Muscle layer of colon (tissue), 2 donors: Measurements from ENCODE around the gene MND1.

Experiments used
- H3K27ac ChIP-seq: one replicate; pipeline ENCODE4 v1.7.0; 2013; ENCODE audit warnings: low read depth, mild to moderate bottlenecking, low read length, moderate library complexity
- H3K27me3 ChIP-seq, 2 donors: one replicate each; pipeline ENCODE4 v1.7.0; 2013; ENCODE audit warnings: low read length in 2 of 2, mild to moderate bottlenecking in 2 of 2; ENCODE audit not compliant: insufficient read depth in 2 of 2, control insufficient read depth in 1 of 2
- H3K36me3 ChIP-seq: one replicate; pipeline ENCODE4 v1.7.0; 2013; ENCODE audit warnings: mild to moderate bottlenecking, low read length; ENCODE audit not compliant: insufficient read depth
- H3K4me1 ChIP-seq: one replicate; pipeline ENCODE4 v1.7.0; 2013; ENCODE audit warnings: mild to moderate bottlenecking, low read length; ENCODE audit not compliant: insufficient read depth
- H3K4me3 ChIP-seq, 2 donors: one replicate each; pipeline ENCODE4 v1.7.0; 2013; ENCODE audit warnings: low read length in 2 of 2, low read depth in 1 of 2, mild to moderate bottlenecking in 1 of 2, moderate library complexity in 1 of 2
- H3K9ac ChIP-seq: one replicate; pipeline ENCODE4 v1.7.0; 2013; ENCODE audit warnings: low read length
- H3K9me3 ChIP-seq: one replicate; pipeline ENCODE4 v1.7.0; 2013; ENCODE audit warnings: mild to moderate bottlenecking, low read length
- donor health status: abdominal sarcoma.
- donor health status: Adenocarcinoma of cecum.

The MND1 gene

DNA sequence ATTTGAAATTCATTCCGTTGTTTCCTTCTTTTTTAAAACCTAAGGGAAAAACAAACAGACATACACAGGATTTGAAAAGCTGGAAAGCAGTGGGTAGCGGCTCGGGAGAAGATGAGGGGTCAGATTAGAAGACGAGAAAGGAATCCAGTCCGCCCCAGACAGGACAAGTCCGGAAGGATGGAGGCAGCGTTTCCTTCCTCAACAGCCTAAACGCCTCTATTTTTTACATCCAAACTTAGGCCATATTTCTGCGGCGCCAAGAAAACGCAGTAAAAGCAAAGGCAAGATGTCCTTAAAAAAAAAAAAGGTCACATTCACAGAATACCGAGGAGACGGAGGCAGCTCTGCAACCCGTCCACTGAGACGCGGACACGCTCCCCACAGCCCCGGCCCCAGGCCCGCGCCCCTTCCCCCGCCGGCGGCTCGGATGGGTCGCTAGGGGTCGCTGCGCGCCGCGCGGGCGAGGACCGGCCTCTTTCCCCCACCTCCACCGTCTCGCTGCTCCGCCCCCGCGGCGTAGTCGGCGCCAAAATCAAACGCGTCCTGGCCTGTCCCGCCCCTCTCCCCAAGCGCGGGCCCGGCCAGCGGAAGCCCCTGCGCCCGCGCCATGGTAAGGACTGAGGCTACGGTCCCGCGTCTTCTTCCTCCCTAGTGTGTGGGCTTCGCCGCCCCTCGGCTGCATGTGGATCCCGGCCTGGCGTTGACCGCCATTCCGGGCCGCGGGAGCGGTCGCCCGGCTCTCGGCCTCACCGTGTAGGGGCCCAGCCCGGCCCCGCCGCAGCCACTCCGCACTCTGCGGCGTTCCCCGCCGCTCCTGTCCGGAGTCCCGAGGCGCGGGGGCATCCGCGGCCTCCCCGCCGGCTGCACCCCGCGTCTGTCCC is at the start of gene MND1:
MND1 (plus strand) TSS at position 558 of the 881 bp plus-strand sequence; CDS start at position 608, 50 bp downstream.
- H3K36me3 ChIP-seq, result no peaks in the 10 kb centered on the region
- no peaks in the 10 kb centered on the region for H3K4me1 ChIP-seq
- H3K4me3 ChIP-seq, result peak within 1 kb of the TSS; percentile 80 to 83
- no peaks in the 10 kb centered on the region for H3K9me3 ChIP-seq
- H3K27ac ChIP-seq, result peak within 1 kb of the TSS; percentile 19
- H3K9ac ChIP-seq, result peak within 1 kb of the TSS; percentile 52
- no peaks in the 10 kb centered on the region for H3K27me3 ChIP-seq

- Histone ChIP-seq H3K9me3 (no peaks in the 10 kb centered on the region), H3K36me3 (peaks cover 7% of the 10 kb centered on the region), H3K27ac (no peak overlapping the region), H3K4me3 (peak overlapping the region in 1 of 2 donors; percentile 34), H3K4me1 (peaks cover 40% of the 10 kb centered on the region), H3K27me3 (no peaks in the 10 kb centered on the region), H3K9ac (no peak overlapping the region)
These were observed 49.2 kb upstream of the MND1 start for GRCh38 chr4:153295131-153295755.

DNA sequence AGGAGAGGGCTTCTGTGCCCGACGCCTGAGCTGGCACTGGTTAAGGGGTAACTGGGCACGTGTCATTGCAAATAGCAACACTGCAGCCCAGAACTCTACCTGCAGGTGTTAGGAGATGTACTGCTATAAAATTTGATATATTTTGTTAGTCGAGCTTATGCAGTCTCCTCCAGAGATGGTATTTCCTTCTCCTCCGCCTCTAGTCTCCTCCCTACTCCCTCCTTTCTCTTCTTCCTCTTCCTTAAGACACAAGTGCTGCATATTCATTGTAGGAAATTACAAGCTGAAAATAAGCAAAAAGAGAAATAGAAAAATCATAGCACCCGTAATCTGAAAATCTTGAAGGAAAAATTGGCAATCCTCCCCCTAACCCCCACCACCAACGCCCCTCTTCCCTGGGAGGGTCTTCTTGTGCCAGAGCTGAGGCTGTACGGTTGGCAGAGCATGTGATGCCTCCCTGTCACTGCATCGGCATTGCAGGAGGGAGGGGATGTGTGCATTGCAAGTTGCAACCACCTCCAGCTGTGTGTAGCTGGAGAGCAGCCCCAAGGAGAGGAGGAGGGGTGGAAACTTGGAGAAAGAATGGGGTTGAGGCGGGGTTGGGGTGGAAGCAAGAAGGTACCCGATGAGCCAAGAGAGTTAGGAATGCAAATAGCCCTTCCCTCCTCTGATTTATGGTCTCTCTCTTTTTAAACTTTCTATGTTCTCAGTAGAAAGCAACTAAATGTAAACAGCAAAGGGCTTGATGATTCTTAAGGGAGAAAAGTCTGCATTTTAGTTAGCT is 48.3 kb upstream of the MND1 start:
- Histone ChIP-seq H3K4me3 (peak overlapping the region in 1 of 2 donors; percentile 34), H3K9me3 (no peaks in the 10 kb centered on the region), H3K4me1 (peaks cover 40% of the 10 kb centered on the region), H3K27ac (peak overlapping the region; percentile 12), H3K27me3 (no peaks in the 10 kb centered on the region), H3K36me3 (peaks cover 10% of the 10 kb centered on the region), H3K9ac (no peak overlapping the region)

GRCh38 chr4:153297116-153297515 is 47.4 kb upstream of the MND1 start:
- peak overlapping the region in 1 of 2 donors; percentile 34 for H3K4me3 ChIP-seq

DNA sequence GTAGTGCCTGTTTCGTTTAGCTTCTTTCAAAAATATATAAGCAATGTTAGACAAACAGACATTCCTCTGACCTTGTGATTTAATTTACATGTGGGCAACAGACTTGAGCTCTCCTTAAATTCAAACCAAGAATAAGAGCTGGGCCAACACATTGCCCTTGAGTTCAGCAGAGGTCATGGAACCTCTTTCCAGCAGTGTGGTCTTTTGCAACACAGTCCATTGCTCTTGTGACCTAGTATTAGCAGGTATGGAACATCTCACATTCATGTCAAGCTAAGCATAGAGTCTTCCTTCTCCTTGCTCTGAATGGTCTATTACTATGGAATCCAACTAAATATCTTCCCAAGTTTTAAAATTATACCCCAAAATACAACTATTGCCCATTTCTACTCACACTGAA is 33.7 kb upstream of the MND1 start:
- H3K9me3 ChIP-seq, result no peaks in the 10 kb centered on the region
- peaks cover 5% of the 10 kb centered on the region for H3K36me3 ChIP-seq
- no peak overlapping the region for H3K9ac ChIP-seq
- H3K27me3 ChIP-seq, result no peaks in the 10 kb centered on the region
- H3K27ac ChIP-seq, result no peak overlapping the region
- no peak overlapping the region for H3K4me3 ChIP-seq
- no peaks in the 10 kb centered on the region for H3K4me1 ChIP-seq

More at GRCh38 chr4:153297116-153297515, 47.4 kb upstream of the MND1 start:
- H3K9me3 ChIP-seq, result no peaks in the 10 kb centered on the region
- peak overlapping the region; percentile 12 for H3K27ac ChIP-seq
- H3K36me3 ChIP-seq, result peaks cover 10% of the 10 kb centered on the region
- no peak overlapping the region for H3K9ac ChIP-seq
- H3K4me1 ChIP-seq, result peaks cover 40% of the 10 kb centered on the region
- no peaks in the 10 kb centered on the region for H3K27me3 ChIP-seq

DNA sequence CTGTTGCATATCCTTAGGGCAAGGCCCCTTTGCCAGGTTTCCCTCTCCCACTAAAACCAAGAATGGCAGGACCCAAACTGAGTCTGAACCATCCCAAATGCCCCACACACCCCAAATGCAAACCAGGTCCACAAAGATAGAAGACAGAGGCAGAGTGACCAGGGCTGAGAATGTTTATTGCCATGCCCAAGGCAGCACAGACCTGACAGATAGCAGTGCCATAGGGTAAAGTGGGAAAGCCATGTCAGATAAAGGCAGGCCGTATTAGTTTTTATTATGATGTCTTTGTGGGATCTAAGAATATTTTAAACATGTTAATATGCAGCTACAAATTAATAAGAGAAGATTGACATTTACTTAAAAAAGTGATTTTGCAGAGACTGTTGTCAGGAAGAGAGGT is 29.6 kb upstream of the MND1 start:
- H3K36me3 ChIP-seq, result no peaks in the 10 kb centered on the region
- H3K4me3 ChIP-seq, result no peak overlapping the region
- H3K9ac ChIP-seq, result no peak overlapping the region
- no peaks in the 10 kb centered on the region for H3K27me3 ChIP-seq
- H3K27ac ChIP-seq, result no peak overlapping the region
- no peaks in the 10 kb centered on the region for H3K4me1 ChIP-seq
- H3K9me3 ChIP-seq, result no peaks in the 10 kb centered on the region

DNA sequence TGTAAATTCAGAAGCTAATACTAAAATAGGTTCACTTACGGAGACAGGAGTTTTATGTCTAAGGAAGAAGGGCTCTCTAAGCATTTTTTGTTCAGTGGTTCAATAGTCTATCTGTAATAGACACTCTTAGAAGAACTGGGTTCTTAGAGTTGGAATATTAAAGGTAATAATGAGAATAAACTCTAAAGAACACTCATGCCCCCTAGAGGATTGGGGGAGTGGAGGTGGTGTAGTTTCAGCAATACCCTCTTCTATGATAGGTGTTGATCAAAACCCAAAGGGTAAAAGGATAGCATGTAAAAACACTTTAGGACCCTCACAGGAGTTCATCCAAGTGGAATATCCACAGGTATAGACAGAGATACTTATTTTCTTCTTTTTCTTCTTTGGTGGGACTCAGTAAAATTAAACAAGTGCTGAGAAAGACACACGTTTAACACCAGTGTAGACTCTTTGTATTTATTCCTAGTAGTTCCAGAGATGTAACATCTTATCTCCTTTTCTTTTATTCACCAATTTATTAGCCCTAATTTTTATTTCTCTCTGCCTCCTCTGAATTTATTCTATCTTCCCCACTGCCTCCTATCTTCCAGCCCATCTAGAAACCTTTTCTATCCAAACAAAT is 25.7 kb upstream of the MND1 start:
- no peaks in the 10 kb centered on the region for H3K4me1 ChIP-seq
- H3K4me3 ChIP-seq, result no peak overlapping the region
- no peak overlapping the region for H3K9ac ChIP-seq
- H3K27me3 ChIP-seq, result no peaks in the 10 kb centered on the region
- peaks cover 3% of the 10 kb centered on the region for H3K36me3 ChIP-seq
- no peaks in the 10 kb centered on the region for H3K9me3 ChIP-seq
- H3K27ac ChIP-seq, result no peak overlapping the region

GRCh38 chr4:153322791-153323190 is 21.7 kb upstream of the MND1 start:
- Histone ChIP-seq H3K36me3 (peaks cover 13% of the 10 kb centered on the region), H3K27ac (no peak overlapping the region), H3K4me3 (no peak overlapping the region), H3K9me3 (no peaks in the 10 kb centered on the region), H3K27me3 (no peaks in the 10 kb centered on the region), H3K4me1 (no peaks in the 10 kb centered on the region), H3K9ac (no peak overlapping the region)

DNA sequence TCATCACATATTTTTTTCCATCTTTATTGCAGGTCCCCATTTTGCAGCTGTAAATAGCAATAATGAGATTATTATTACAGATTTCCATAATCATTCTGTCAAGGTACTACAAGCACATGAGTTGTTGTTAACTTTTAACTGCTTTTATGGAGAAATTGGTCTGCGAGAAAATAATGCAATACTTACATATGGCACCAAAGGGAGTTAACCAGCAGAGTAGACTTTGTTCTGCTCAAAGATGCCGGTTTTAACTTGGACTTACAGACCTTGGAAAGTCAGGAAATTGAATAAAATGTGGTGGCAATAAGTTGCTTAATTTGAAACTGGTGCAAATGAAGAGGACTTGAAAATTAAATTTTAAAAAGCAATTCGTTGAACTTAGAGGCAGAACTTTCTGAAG is 20.4 kb upstream of the MND1 start:
- no peaks in the 10 kb centered on the region for H3K4me1 ChIP-seq
- H3K9me3 ChIP-seq, result no peaks in the 10 kb centered on the region
- H3K27ac ChIP-seq, result no peak overlapping the region
- H3K9ac ChIP-seq, result no peak overlapping the region
- no peaks in the 10 kb centered on the region for H3K27me3 ChIP-seq
- no peak overlapping the region for H3K4me3 ChIP-seq
- peaks cover 13% of the 10 kb centered on the region for H3K36me3 ChIP-seq

DNA sequence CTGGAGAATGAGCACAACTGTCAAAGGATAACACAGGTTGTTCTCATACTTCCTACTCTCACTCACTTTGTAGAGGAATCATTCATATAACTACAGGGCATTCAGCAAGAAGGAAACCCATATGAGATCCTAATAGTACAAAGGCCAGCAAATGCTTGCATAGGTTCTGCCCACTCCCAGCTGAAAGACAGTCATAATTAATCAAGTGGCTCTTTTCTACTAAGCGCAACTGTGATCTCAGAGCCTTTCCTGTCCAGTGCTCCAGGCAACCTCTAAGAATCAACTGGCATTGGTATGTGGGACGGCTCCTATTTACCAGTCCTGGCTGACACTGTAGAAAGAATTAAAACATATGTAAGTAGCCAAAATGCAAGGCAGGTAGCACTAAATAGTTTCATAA is 18.9 kb upstream of the MND1 start:
- Histone ChIP-seq H3K27ac (no peak overlapping the region), H3K36me3 (peaks cover 13% of the 10 kb centered on the region)

GRCh38 chr4:153326513-153326912 is 18.0 kb upstream of the MND1 start:
- H3K4me1 ChIP-seq, result no peaks in the 10 kb centered on the region
- H3K9ac ChIP-seq, result no peak overlapping the region
- no peaks in the 10 kb centered on the region for H3K9me3 ChIP-seq
- no peak overlapping the region for H3K4me3 ChIP-seq
- no peaks in the 10 kb centered on the region for H3K27me3 ChIP-seq
- peaks cover 15% of the 10 kb centered on the region for H3K36me3 ChIP-seq
- no peak overlapping the region for H3K27ac ChIP-seq

More for the DNA sequence above, 18.9 kb upstream of the MND1 start:
- Histone ChIP-seq H3K9me3 (no peaks in the 10 kb centered on the region), H3K4me1 (no peaks in the 10 kb centered on the region), H3K9ac (no peak overlapping the region), H3K4me3 (no peak overlapping the region), H3K27me3 (no peaks in the 10 kb centered on the region)
